GM18499 (cell line): ENCODE data around the gene RPL14.

ENCODE experiments used
- ATAC-seq: cut with Tn5 transposase; IDR thresholded peaks from one replicate; pipeline ENCODE4 v1.9.1; 2021; ENCODE audit warnings: moderate number of reproducible peaks; ENCODE audit not compliant: insufficient read depth, unreplicated experiment

RPL14 gene

DNA sequence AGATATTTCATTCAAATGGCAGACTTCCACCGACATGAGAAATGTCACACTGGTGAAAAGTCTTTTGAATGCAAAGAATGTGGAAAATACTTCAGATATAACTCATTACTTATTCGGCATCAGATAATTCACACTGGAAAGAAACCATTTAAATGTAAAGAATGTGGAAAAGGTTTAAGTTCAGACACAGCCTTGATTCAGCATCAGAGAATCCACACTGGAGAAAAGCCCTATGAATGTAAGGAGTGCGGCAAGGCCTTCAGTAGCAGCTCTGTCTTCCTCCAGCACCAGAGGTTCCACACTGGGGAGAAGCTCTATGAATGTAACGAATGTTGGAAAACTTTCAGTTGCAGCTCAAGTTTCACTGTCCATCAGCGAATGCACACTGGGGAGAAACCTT lies 59.1 kb downstream of the RPL14 start:
- ATAC-seq = no peak

- no peak for ATAC-seq
Observed at GRCh38 chr3:40518067-40518466, 60.9 kb downstream of the RPL14 start.
